Fibroblast of pulmonary artery (primary cell): ENCODE data around the gene ITGA5.

Experiments used
- DNase-seq: peaks from one replicate; pipeline ENCODE4 v3.0.0-alpha.2; 2010; ENCODE audit warnings: low read depth
- H3K4me3 ChIP-seq: replicated peaks from 2 replicates; pipeline ENCODE4 v1.5.1; 2011; ENCODE audit warnings: low read depth, mild to moderate bottlenecking, control low read depth, low read length, moderate library complexity
- TF ChIP-seq, protein P1 (sequence below): IDR thresholded peaks from 2 replicates; pipeline ENCODE4 v1.5.1; 2011; ENCODE audit warnings: mild to moderate bottlenecking, control low read depth, low read length, inconsistent platforms; ENCODE audit errors: missing control alignments

Gene ITGA5

DNA sequence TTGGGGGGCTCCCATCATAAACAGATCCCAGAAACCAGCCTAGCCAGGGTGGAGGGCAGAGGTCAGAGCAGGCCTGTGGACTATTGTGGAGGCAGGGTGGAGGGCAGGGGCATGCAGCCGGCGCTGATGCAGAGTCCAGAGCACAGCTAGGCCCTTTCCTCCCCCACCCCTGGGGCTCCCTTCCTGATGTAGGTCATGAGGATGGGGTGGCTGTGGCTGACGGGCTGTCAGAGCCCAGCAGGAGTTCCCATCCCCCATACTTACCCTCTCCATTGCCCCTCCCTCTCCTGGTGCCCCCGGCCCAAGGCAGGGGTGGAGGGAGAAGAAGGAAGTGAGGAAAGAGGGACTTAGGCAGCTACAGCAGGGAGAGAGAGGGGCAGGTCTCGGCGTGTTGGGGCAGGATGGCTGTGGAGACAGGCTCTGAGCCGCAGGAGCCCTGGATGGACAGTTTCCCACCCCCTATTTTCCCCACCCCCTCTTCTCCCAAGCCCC is 28.8 kb downstream of the ITGA5 start:
- no peak for DNase-seq
- TF ChIP-seq, protein P1, sequence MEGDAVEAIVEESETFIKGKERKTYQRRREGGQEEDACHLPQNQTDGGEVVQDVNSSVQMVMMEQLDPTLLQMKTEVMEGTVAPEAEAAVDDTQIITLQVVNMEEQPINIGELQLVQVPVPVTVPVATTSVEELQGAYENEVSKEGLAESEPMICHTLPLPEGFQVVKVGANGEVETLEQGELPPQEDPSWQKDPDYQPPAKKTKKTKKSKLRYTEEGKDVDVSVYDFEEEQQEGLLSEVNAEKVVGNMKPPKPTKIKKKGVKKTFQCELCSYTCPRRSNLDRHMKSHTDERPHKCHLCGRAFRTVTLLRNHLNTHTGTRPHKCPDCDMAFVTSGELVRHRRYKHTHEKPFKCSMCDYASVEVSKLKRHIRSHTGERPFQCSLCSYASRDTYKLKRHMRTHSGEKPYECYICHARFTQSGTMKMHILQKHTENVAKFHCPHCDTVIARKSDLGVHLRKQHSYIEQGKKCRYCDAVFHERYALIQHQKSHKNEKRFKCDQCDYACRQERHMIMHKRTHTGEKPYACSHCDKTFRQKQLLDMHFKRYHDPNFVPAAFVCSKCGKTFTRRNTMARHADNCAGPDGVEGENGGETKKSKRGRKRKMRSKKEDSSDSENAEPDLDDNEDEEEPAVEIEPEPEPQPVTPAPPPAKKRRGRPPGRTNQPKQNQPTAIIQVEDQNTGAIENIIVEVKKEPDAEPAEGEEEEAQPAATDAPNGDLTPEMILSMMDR: no peak
- no peak overlapping the region for H3K4me3 ChIP-seq

- TF ChIP-seq, protein P1: no peak
- H3K4me3 ChIP-seq: no peak overlapping the region
- DNase-seq: no peak
These were observed 29.4 kb downstream of the ITGA5 start for GRCh38 chr12:54389607-54390175.

DNA sequence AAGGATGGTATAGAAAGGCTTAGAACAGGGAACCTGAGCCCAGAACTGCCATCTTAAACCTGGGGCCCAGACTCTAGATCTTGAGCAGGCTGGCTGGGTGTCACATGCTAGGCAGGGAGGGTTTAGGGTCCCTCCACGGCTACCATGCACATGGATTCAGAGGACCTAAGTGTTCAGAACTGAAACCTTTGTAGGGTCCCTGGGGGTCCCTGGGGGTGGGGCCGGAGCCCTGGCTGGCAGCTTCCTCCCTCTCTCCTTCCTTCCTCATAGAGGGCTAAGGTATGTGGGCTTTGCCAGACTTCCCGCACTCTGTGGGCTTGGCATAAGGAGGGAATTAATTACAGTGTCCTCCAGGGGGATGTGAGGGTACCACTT is 29.9 kb downstream of the ITGA5 start:
- TF ChIP-seq, protein P1: no peak
- H3K4me3 ChIP-seq: no peak overlapping the region

GRCh38 chr12:54388237-54389133 is 30.6 kb downstream of the ITGA5 start:
- TF ChIP-seq, protein P1: no peak
- no peak overlapping the region for H3K4me3 ChIP-seq
- no peak for DNase-seq

More for the DNA sequence above, 29.9 kb downstream of the ITGA5 start:
- no peak for DNase-seq

DNA sequence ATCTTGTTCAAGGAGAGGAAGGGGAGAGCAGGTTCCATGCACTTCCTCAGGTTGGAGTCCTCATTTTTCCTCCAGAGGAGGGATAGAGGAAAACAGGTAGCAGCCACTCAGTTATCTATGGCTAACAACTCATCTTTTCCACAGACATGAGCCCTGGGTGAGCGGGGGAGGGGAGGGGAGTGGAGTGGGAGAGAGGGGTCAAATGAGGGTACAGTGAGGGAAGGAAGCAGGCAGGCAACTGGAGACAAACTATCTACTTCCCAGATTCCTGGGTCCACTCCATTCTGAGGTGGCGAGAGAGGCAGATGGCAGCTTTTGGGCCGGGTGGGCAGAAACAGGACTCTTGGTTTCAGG is 32.0 kb downstream of the ITGA5 start:
- no peak for DNase-seq
- H3K4me3 ChIP-seq: no peak overlapping the region
- TF ChIP-seq, protein P1: no peak

GRCh38 chr12:54386403-54387113 is 32.5 kb downstream of the ITGA5 start:
- no peak for DNase-seq
- TF ChIP-seq, protein P1: no peak
- no peak overlapping the region for H3K4me3 ChIP-seq
